NCI-H524 (cell line): ENCODE data around the gene DBN1.

Source experiments
- DNase-seq, 2 experiments: peaks; one replicate each; lab custom pipeline; 2025; lab: John Stamatoyannopoulos, UW

Gene DBN1

DNA sequence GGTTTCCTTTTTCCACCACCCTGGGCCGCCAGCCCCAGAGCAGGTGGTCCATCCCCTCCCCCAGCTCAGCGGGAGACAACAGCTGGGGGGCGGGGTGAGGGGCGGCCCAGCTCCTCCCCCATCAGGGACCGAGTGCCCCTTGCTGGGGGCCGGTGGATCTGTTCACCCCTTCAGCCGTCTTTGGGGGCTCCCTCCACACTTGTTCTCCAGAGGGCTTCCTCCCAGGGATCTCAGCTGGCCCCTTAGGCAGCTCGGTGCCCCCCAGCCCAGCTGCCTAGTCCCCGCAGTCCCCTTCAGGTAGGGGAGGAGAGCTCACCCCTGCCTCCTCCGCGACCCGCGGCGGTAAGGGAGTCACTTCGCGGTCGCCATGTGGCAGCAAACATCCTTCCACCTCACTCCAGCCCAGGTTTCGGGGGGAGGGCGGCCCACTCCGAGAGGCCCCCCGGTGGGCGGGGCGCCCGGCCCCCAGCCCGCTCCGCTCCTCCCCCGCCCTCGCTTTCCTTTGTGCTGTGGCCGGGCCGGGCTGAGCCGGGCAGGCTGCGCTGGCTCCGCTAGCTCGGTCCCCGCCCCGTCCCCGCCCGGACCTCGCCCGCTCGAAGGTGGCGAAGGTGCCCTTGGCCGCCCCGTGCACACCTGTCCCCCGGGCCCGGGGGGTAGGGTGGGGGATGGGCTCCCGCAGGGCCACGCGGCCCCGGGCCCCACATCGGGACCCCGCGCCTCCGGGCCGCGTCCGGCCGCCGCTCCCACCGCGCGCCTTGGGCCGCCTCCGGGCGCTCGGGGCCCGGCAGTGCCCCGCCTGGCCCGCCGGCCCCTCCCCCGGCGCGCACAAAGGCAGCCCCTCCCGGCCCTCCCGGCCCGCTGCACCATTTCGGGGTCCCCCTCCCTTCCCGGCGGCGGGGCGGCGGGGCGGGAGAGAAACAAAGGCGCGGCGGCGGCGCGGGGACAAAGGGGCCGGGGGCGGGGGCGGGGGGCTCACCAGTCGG is 683 bp downstream of the DBN1 start:
- DNase-seq: peak; percentile 43 to 78

DNA sequence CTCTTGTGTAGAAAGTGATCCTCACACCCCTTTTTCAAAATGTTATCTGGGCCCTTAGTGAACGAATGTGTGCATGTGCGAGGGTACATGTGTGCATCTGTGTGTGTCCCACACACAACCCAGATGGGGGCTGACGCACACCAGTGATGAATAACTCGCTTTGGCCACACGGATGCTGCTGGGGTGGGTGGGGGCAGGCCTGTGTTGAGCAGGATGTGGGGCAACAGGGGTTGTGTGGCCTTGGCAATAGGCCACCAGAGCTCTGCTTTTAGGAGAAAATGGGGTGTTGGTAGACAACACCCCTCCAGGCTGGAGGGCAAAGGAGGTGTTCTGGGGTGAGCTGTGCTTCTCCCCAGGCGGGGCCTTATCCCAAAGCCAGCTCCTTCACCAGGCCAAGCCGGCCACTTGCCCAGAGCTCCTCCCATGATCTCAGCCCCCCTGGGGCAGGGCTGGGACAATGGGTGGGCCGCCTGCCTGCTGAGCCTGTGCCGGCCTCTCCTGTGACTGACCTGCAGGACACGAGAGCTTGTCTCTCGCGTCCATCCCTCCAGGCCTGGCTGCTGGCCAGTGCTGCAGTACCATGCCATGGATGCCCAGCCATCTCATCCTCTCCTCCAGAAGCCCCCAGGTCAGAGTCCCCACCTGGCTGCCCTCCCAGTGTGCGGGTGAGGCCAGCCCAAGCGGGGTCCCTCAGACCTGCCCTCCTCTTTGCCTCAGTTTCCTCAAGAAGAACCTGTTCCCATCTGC is 1.7 kb downstream of the DBN1 start:
- no peak for DNase-seq

DNA sequence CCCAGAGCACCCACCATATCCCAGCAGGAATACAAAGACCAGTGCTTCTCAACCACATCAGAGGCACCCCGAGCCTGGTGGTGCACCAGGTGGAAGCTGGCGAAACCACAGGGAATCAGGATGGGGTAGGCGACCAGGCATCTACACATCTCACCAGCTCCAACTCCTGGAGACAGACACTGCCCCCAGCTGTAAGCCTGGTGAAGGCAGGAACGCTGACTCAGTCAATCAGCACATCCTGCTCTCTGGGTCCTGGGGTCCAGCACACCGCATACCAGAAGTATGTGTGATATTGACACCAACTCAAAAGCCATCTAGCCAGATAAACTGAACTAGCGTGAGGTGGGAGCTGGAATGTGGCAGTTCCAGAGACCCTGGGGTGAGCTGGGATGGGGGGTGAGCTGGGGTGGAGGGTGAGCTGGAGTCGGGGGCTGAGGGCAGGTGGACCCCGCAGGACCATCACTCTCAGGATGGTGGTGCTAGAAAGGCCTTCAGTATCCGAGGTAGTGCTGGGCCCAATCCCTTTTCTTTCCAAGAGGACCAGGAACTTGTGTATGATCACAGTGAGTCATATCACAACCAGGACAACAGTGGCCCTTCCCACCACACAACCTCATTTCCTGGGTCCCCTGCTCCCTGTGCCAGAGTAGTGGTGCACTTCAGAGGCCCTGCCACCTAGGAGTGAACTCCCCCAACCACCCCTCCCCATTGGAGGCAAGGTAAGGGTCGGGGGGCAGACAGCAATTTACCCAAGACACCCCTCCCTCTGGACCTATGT is 2.5 kb downstream of the DBN1 start:
- DNase-seq: no peak

DNA sequence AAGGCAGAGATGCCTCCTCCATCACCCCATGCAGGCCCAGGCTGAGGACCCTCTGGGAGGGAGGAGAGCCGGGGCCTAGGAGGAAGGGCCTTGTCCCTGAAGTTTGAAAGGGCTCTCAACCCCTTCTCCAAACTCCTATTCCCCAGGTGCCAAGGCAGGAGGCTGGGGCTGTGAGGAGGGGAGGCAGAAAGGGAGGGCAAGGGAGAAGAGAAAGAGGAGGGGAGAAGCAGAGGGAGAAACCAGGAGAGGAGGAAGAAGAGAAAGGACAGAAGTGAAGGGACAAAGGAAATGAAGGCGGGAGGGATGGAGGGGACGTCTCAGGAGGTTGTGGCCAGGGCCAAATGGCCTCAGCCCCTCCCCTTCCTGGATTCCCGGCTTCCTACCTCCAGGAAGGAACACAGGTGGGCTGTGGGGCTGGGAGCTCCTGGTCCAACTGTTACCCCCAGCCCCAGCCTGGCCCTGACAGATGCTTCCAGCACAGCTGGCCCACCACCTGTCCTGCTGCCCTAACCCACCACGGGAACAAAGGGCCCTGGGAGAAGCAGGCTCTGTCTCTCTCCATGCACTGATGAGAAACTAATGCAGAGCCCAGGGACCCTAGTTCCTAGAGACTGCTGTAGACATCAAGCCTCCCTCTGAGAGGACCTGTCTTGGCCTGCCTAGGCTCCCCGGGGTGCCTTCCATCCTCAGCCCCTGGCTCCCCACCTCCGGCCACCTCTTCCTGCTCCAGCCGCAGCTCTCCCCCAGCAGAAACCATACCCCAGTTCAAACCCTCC is 3.5 kb downstream of the DBN1 start:
- DNase-seq: peak in 1 of 2 experiments; percentile 73

DNA sequence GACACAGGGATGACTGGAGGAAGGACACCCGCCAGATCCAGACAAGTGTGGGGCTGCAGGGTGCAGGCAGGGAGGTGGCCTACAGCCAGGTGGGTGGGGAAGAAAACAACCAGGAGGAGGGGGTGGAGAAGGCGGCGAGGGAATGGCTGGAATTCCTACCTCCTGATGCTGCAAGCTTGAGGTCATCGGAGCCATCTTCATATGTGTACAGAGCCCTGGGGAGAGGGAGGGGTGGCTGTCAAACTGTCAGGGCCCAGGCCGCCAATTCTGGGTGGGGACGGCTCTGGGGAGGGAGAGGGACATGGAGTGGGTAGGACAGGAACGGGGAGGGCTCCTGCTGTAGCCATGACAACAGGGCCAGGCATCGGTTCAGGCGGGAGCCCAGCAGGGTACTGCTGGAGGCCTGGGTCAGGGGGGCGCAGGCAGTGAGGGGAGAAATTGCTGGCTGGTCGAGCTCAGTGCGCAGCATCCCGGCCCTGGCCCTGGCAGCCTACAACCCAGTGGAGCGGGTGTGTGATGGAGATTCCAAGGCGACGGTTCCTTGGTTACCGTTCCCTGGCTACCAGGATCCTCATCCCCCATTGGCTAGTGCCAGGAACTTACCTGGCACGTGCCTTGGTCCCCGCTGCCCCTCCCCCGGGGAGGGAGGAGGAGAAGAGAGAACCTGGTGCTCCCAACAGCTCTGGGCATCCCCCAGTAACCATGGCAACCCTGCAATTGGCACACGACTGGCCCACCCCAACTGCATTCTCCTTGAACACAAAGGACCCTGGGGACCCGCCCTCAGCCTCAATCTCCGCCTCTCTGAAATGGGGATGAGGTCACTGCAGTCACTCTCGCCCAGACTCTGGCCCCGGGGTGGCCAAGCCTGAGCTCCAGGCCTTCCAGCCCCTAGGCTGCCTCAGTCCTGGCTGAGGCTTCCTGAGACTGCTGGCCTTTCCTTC is 4.5 kb downstream of the DBN1 start:
- DNase-seq: no peak

DNA sequence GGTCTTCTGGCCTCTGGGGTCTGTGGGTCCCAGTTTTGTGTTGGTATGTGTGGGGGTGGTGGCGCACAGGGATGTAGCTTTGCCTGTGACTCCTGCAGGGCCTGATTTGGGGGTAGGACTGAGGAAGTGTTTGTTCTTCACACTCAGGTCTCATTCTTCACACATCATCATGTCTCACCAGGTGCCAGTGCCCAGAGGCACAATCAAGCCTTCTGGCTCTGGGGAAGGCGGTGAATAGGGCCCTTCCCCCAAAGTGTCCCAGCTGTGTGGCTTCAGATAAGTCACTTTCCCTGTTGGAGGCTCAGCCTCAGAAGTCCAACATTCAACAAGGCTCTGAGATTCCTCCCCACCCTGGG is 5.1 kb downstream of the DBN1 start:
- no peak for DNase-seq

DNA sequence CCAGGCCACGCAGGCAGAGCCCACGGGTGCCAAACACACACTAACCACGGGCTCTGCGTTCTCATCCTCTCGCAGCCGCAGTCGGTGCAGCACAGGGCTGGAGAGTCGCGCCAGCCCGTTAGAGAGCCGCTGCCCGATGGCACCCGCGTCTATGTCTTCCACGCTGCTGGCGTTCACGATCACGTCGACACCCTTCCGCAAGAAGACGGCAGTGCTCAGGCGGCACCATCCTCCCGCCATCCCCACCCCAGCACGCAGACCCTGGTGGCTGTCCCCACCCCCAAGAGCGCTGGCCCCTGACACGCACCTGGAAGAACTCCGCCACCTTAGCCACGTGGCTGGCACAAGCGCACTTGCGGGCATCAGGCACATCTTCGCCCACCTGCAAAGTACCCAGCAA is 6.0 kb downstream of the DBN1 start:
- DNase-seq: no peak

DNA sequence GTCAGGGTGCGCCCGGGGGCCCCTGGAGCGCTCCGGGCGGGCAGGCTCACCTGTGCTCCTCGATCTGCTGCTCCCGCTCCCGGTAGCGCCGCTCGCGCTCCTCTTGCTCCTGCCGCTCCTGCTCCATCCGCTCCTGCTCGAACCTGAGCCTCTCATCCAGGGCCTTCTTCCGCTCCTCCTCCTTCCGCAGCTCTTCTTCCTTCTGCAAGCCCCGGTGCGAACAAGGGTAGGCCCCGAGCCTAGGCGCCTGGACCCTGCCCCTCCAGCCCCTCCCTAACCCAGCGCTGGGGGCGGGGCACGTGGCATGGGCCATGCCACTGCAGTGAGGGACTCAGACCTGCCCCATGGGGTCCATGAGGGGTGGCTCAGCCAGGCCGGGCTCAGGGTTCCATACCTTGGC is 6.6 kb downstream of the DBN1 start:
- no peak for DNase-seq

DNA sequence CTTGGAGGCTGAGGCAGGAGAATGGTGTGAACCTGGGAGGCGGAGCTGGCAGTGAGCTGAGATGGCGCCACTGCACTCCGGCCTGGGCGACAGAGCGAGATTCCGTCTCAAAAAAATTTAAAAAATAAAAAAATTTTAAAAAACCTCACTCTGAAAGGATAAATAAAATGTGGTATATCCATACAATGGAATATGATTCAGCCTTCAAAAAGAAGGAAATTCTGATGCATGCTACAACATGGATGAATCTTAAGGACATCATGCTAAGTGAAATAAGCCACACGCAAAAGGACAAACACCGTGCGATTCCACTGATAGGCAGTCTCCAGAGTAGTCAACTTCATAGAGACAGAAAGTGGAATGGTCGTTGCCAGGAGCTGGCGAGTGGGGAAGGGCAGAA is 8.4 kb downstream of the DBN1 start:
- no peak for DNase-seq

DNA sequence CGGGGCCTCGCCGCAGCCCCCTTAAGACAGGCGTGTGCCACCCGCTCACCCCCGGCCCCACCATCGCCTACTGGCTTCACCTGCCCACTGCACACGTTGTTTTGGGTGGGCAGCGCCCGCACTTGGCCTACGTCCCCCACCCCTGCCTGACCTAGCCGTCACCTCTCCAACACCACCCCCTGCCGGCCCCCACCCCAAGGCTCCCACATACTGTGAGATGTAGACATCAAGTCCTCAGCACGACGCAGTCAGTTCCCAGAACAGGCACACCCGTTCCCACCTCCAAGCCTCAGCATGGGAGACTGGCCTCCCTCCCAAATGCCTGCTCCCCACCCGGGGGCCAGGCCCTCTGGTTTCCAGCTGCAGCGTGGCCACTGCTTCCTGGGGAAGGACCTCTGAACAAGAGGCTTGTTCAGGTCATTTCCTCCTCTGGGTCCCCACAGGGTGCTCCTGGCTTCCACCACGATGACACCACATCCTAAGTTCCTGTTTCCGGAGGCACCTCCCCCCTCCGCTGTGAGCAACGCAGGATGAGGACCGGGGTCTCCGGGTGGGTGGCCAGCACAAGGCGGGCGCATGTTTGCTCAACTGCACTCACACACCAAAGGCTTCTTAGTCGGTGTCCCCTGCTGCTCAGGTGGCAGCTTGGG is 11.3 kb downstream of the DBN1 start:
- DNase-seq: no peak

DNA sequence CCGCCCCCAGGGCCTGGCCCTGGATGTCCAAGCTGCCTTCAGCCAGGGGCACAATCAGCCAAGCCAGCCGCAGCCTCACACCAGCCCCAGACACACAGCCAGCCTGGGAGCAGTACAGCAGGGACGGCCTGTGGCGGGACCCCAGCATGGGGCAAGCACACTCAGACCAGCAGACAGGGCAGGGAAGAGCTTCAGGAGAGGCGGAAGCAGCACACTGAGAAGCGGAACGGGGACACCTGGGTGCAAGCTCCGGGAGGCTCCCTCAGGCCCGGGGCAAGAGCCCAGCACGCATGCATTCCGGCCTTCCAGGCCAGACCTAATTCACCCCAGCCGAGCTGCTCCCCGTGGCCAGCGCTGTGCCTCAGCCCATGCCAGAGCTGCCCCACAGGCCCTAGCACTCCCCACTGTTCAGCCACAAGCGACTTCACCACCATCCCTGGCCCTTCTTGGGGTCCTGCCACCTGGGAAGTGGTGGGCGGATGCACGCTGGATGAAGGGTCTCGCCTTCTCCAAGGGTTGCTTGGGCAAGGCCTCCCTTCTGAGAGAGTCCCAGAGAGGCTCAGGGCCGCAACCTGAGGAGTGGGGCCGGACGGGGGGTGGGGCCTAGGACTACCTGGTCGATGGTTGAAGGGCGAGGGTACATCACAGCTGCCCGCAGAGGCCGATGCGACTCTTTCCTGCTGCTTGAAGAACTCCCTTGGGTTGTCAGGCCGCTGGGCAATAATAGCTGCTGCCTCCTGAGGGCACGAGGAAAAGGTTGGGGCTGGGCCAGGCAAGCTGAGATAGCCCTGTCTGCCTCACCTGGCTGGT is 13.4 kb downstream of the DBN1 start:
- DNase-seq: no peak

DNA sequence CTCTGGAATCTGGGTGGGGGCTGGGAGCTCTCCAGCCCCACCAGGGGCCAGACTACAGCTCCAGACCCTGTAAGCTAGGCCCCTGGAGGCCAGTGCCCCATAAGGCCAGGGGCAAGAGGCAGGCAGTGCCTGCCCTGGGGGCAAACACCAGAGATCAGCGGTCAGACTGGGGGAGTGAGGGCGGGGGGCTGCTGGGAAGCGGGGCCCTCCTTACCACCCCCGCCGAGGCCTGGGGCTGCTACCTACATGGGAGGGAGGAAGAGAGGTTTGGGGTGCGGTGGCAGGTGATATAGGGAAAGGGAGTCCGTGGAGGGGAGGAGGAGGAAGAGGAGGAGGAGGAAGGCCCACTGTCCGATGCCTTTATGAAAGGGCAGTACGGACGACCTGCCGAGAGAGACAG is 14.1 kb downstream of the DBN1 start:
- DNase-seq: no peak

DNA sequence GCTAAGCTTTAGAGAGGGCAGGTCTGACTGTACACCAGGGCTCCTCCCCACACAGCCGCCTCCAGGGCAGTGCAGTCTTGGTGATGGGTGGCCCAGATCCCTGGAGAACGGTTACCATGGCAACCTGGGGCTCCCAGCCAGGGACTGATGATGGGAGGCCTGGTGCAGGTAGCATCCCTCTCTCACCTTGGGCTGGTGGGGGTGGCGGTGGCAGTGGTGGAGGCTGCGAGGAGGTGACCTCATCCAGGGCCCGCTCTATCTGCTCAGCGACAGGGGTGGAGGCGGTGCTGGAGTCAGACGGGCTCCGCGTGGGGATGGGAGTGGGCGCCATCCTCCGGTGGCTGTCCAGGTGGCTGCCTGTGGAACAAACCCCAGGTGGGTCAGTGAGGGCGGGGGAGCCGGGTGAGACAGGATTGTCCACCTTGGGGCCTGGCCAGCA is 14.5 kb downstream of the DBN1 start:
- peak in 1 of 2 experiments; percentile 12 for DNase-seq

DNA sequence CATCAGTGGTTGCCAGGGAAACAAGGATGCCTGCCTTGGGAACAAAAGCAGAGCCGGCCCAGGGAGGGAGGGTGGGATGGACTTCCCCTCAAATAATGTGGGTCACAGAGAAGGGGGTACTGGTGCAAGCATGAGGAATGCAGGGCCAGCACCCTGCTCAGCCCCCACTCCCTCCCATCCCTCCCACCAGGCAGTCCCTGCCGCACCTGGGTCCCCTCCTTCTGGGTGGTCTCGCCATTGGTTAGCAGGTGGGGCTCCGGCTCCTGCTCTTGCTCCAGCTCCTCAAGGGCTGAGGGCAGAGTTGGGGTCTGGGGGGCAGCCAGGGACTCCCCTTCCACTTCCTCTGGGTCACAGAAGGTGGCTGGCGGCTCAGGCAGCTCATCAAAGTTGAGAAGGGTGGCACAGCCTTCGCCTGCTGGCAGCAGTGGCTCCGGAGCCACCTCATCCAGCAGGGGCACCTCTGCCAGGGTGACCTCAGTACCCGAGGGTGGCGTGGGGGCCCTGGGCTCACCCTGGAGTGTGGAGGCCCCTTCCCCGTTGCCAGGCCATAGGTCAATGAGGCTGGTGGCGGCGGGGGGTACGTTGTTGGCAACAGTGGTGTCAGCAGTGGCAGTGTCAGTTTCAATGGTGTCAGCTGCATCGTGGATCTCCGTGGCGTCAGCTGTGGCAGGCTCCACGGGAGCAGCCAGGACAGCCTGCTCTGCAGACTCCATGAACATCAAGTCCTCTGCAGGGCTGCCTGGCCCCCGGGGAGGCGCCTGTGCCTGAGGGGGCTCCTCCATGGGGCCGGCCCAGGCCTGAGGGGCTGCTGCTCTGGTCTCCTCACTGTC is 15.4 kb downstream of the DBN1 start:
- peak in 1 of 2 experiments; percentile 12 for DNase-seq

DNA sequence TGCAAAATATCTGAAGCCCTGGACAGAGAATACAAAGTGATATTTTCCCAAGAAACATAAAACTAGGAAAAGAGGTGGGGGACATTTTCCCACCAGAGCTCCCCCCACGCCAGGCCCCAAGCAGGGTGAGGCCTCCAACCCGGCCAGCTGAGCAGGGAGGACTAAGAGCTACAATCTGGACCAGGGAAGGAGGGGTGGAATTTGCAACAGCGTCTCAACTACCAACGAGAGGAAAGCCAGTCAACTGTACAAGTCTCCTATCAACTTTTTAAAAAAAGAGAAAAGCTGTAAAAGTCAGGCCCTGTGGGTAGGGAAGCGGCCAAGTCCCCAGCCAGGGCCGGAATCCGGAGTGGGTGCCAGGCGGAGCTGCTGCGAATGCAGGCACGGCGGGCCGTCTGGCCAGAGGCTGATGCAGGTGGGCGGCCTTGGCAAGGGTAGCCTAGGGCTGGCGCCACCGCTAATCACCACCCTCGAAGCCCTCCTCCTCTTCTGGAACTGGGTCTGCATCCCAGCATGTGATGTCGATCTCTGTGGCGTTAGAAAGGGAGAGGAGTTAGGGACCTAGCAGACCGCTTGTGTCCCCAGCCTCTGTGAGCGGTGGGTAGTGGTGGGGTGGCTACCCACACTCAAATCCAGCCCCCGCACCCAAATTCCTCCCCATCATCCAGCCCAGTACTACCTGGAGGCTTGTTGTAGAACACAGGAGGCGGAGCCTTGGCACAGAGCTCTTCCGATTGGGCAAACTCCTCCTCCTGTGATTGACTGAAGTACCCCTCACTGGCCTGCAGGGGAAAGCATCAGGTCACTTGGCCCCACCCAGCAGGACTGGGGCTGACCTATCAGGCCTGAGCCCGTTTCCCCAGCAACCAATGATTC is 16.2 kb downstream of the DBN1 start:
- DNase-seq: peak; percentile 95 to 97

DNA sequence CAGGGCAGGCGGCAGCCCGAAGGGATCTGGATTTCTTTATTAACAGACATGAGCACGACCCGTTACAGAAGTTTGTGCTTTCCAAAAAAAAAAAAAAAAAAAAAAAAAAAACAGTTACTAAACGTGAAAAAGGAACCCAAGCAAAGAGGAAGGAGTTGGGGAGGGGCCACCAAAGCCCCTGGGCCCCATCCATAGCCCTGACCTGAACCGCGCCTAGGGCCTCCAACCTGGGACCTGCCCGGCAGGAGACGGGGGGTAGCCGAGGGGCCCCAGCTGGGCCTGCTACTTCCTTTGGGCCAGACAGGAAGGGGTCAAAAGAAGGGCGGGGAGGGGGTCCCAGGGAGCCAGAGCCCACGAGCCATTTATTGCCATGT is 16.9 kb downstream of the DBN1 start:
- DNase-seq: no peak
